Measurements from ENCODE around the gene ESRRG. TPM values are rescaled to one million over a fixed set of nuclear protein-coding genes. Genes with fewer than 3 reads are reported as not detected.

The ESRRG gene
- total RNA-seq, 2 donors from 2014 or later: not detected

GRCh38 chr1:216641669-216642460 lies 81.4 kb downstream of the ESRRG start:
- H3K4me3 Mint-ChIP-seq: no peak overlapping the region
- no peak overlapping the region for H3K27ac Mint-ChIP-seq
- H3K4me1 Mint-ChIP-seq (ENCODE audit: low read depth): no peaks in the 10 kb centered on the region
- H3K9me3 Mint-ChIP-seq: no peaks in the 10 kb centered on the region
- H3K36me3 Mint-ChIP-seq (ENCODE audit: insufficient read depth in 2 of 2): no peaks in the 10 kb centered on the region
- H3K27me3 Mint-ChIP-seq (ENCODE audit: low read depth): no peaks in the 10 kb centered on the region
- DNase-seq: no peak
- ATAC-seq (replicated peaks in 1 of 2): no peak

GRCh38 chr1:216640100-216640499 lies 83.1 kb downstream of the ESRRG start:
- no peak for ATAC-seq (replicated peaks in 1 of 2)
- no peaks in the 10 kb centered on the region for H3K27me3 Mint-ChIP-seq (ENCODE audit: low read depth)
- no peaks in the 10 kb centered on the region for H3K9me3 Mint-ChIP-seq
- H3K36me3 Mint-ChIP-seq (ENCODE audit: insufficient read depth in 2 of 2): no peaks in the 10 kb centered on the region
- H3K4me1 Mint-ChIP-seq (ENCODE audit: low read depth): no peaks in the 10 kb centered on the region
- no peak for DNase-seq
- no peak overlapping the region for H3K4me3 Mint-ChIP-seq
- no peak overlapping the region for H3K27ac Mint-ChIP-seq

GRCh38 chr1:216632980-216633379 lies 90.2 kb downstream of the ESRRG start:
- DNase-seq (no peak), ATAC-seq (replicated peaks in 1 of 2) (no peak)
- Mint-ChIP-seq H3K36me3 (ENCODE audit: insufficient read depth in 2 of 2) (no peaks in the 10 kb centered on the region), H3K27ac (no peak overlapping the region), H3K4me3 (no peak overlapping the region), H3K4me1 (ENCODE audit: low read depth) (no peaks in the 10 kb centered on the region), H3K9me3 (peaks cover 0 to 6% of the 10 kb centered on the region in 2 donors), H3K27me3 (ENCODE audit: low read depth) (no peaks in the 10 kb centered on the region)

- no peaks in the 10 kb centered on the region for H3K4me1 Mint-ChIP-seq (ENCODE audit: low read depth)
- peaks cover 0 to 8% of the 10 kb centered on the region in 2 donors for H3K9me3 Mint-ChIP-seq
- ATAC-seq (replicated peaks in 1 of 2) (no peak), DNase-seq (no peak)
- H3K27me3 Mint-ChIP-seq (ENCODE audit: low read depth): no peaks in the 10 kb centered on the region
- no peak overlapping the region for H3K4me3 Mint-ChIP-seq
- no peaks in the 10 kb centered on the region for H3K36me3 Mint-ChIP-seq (ENCODE audit: insufficient read depth in 2 of 2)
- no peak overlapping the region for H3K27ac Mint-ChIP-seq
These were observed 92.7 kb downstream of the ESRRG start for GRCh38 chr1:216630532-216630931.

- DNase-seq: no peak
These were observed 96.0 kb downstream of the ESRRG start for GRCh38 chr1:216627252-216627651.

GRCh38 chr1:216626394-216627067 lies 96.7 kb downstream of the ESRRG start:
- DNase-seq (no peak), ATAC-seq (replicated peaks in 1 of 2) (no peak)
- H3K4me1 Mint-ChIP-seq (ENCODE audit: low read depth): no peaks in the 10 kb centered on the region
- H3K36me3 Mint-ChIP-seq (ENCODE audit: insufficient read depth in 2 of 2): no peaks in the 10 kb centered on the region
- no peaks in the 10 kb centered on the region for H3K27me3 Mint-ChIP-seq (ENCODE audit: low read depth)
- H3K9me3 Mint-ChIP-seq: peaks cover 4 to 12% of the 10 kb centered on the region in 2 donors
- no peak overlapping the region for H3K27ac Mint-ChIP-seq
- no peak overlapping the region for H3K4me3 Mint-ChIP-seq

More at GRCh38 chr1:216627252-216627651, 96.0 kb downstream of the ESRRG start:
- Mint-ChIP-seq H3K27ac (no peak overlapping the region), H3K9me3 (peaks cover 0 to 9% of the 10 kb centered on the region in 2 donors), H3K4me1 (ENCODE audit: low read depth) (no peaks in the 10 kb centered on the region), H3K36me3 (ENCODE audit: insufficient read depth in 2 of 2) (no peaks in the 10 kb centered on the region), H3K4me3 (no peak overlapping the region), H3K27me3 (ENCODE audit: low read depth) (no peaks in the 10 kb centered on the region)
- ATAC-seq (replicated peaks in 1 of 2): no peak

- DNase-seq (no peak), ATAC-seq (replicated peaks in 1 of 2) (no peak)
- no peak overlapping the region for H3K4me3 Mint-ChIP-seq
- no peaks in the 10 kb centered on the region for H3K4me1 Mint-ChIP-seq (ENCODE audit: low read depth)
- no peaks in the 10 kb centered on the region for H3K27me3 Mint-ChIP-seq (ENCODE audit: low read depth)
- H3K9me3 Mint-ChIP-seq: peaks cover 4 to 10% of the 10 kb centered on the region in 2 donors
- no peak overlapping the region for H3K27ac Mint-ChIP-seq
- no peaks in the 10 kb centered on the region for H3K36me3 Mint-ChIP-seq (ENCODE audit: insufficient read depth in 2 of 2)
These were observed 101.7 kb downstream of the ESRRG start for GRCh38 chr1:216621536-216621935.

- Mint-ChIP-seq H3K4me3 (no peak overlapping the region), H3K27ac (no peak overlapping the region), H3K9me3 (peaks cover 9% of the 10 kb centered on the region in 2 donors), H3K27me3 (ENCODE audit: low read depth) (no peaks in the 10 kb centered on the region), H3K36me3 (ENCODE audit: insufficient read depth in 2 of 2) (no peaks in the 10 kb centered on the region), H3K4me1 (ENCODE audit: low read depth) (no peaks in the 10 kb centered on the region)
- no peak for ATAC-seq (replicated peaks in 1 of 2)
- no peak for DNase-seq
These were observed 106.0 kb downstream of the ESRRG start for GRCh38 chr1:216617081-216617875.

GRCh38 chr1:216616425-216616824 lies 106.8 kb downstream of the ESRRG start:
- H3K36me3 Mint-ChIP-seq (ENCODE audit: insufficient read depth in 2 of 2): no peaks in the 10 kb centered on the region
- no peaks in the 10 kb centered on the region for H3K27me3 Mint-ChIP-seq (ENCODE audit: low read depth)
- ATAC-seq (replicated peaks in 1 of 2) (no peak), DNase-seq (no peak)
- H3K27ac Mint-ChIP-seq: no peak overlapping the region
- no peak overlapping the region for H3K4me3 Mint-ChIP-seq
- peaks cover 5 to 10% of the 10 kb centered on the region in 2 donors for H3K9me3 Mint-ChIP-seq
- H3K4me1 Mint-ChIP-seq (ENCODE audit: low read depth): no peaks in the 10 kb centered on the region

- no peaks in the 10 kb centered on the region for H3K4me1 Mint-ChIP-seq (ENCODE audit: low read depth)
- no peaks in the 10 kb centered on the region for H3K36me3 Mint-ChIP-seq (ENCODE audit: insufficient read depth in 2 of 2)
- no peak overlapping the region for H3K4me3 Mint-ChIP-seq
- H3K27me3 Mint-ChIP-seq (ENCODE audit: low read depth): no peaks in the 10 kb centered on the region
- DNase-seq: no peak
- H3K27ac Mint-ChIP-seq: no peak overlapping the region
- peaks cover 5 to 7% of the 10 kb centered on the region in 2 donors for H3K9me3 Mint-ChIP-seq
- ATAC-seq (replicated peaks in 1 of 2): no peak
These were observed 109.0 kb downstream of the ESRRG start for GRCh38 chr1:216614011-216614934.

- no peak for DNase-seq
- Mint-ChIP-seq H3K27ac (no peak overlapping the region), H3K4me1 (ENCODE audit: low read depth) (no peaks in the 10 kb centered on the region), H3K36me3 (ENCODE audit: insufficient read depth in 2 of 2) (no peaks in the 10 kb centered on the region), H3K27me3 (ENCODE audit: low read depth) (no peaks in the 10 kb centered on the region), H3K4me3 (no peak overlapping the region), H3K9me3 (peaks cover 5 to 9% of the 10 kb centered on the region in 2 donors)
- ATAC-seq (replicated peaks in 1 of 2): no peak
These were observed 110.9 kb downstream of the ESRRG start for GRCh38 chr1:216612291-216612690.

- ATAC-seq (replicated peaks in 1 of 2): no peak
- H3K4me3 Mint-ChIP-seq: no peak overlapping the region
- no peaks in the 10 kb centered on the region for H3K4me1 Mint-ChIP-seq (ENCODE audit: low read depth)
- H3K27ac Mint-ChIP-seq: no peak overlapping the region
- peaks cover 1% of the 10 kb centered on the region for H3K27me3 Mint-ChIP-seq (ENCODE audit: low read depth)
- H3K9me3 Mint-ChIP-seq: peaks cover 2 to 6% of the 10 kb centered on the region in 2 donors
- H3K36me3 Mint-ChIP-seq (ENCODE audit: insufficient read depth in 2 of 2): no peaks in the 10 kb centered on the region
- no peak for DNase-seq
These were observed 116.0 kb downstream of the ESRRG start for GRCh38 chr1:216607067-216607697.

All from activated T-cell treated with anti-CD3 and anti-CD28 coated beads, Interleukin-2, amount 50 U/mL, for 72 hours (primary cell).